Retinal pigment epithelial cell (primary cell): Measurements from ENCODE around the gene DNAJA2.

Experiments used
- DNase-seq: peaks from one replicate; pipeline ENCODE4 v3.0.0-alpha.2; 2010; ENCODE audit warnings: low read depth
- H3K4me3 ChIP-seq: 2 replicates; pipeline ENCODE4 v1.5.1; 2011; ENCODE audit warnings: mild to moderate bottlenecking, low read length, control low read depth, moderate library complexity
- CTCF ChIP-seq: conservative IDR thresholded peaks from 2 replicates; pipeline ENCODE4 v1.5.1; 2011; ENCODE audit warnings: low read depth, low read length, control low read depth, inconsistent platforms

DNAJA2 gene

GRCh38 chr16:46975908-46976470 is 2.5 kb upstream of the DNAJA2 start:
- DNase-seq: no peak
- no peak overlapping the region for H3K4me3 ChIP-seq
- no peak for TF ChIP-seq CTCF

- no peak for DNase-seq
Observed at GRCh38 chr16:46975165-46975564, 1.7 kb upstream of the DNAJA2 start.

GRCh38 chr16:46974352-46974751 is 878 bp upstream of the DNAJA2 start:
- H3K4me3 ChIP-seq: peak overlapping the region; percentile 89
- no peak for TF ChIP-seq CTCF
- DNase-seq: no peak

More at GRCh38 chr16:46975165-46975564, 1.7 kb upstream of the DNAJA2 start:
- TF ChIP-seq CTCF: no peak
- no peak overlapping the region for H3K4me3 ChIP-seq

GRCh38 chr16:46973996-46974324 is 486 bp upstream of the DNAJA2 start:
- TF ChIP-seq CTCF: no peak
- peak overlapping the region; percentile 89 for H3K4me3 ChIP-seq

GRCh38 chr16:46972429-46973206 is 856 bp downstream of the DNAJA2 start:
- H3K4me3 ChIP-seq: peak overlapping the region; percentile 89
- no peak for TF ChIP-seq CTCF
- no peak for DNase-seq

More at GRCh38 chr16:46973996-46974324, 486 bp upstream of the DNAJA2 start:
- DNase-seq: no peak

- no peak overlapping the region for H3K4me3 ChIP-seq
- no peak for DNase-seq
- TF ChIP-seq CTCF: no peak
Observed at GRCh38 chr16:46971271-46971670, 2.2 kb downstream of the DNAJA2 start.

- DNase-seq: no peak
- no peak overlapping the region for H3K4me3 ChIP-seq
- TF ChIP-seq CTCF: no peak
Observed at GRCh38 chr16:46970089-46970488, 3.4 kb downstream of the DNAJA2 start.
